HL-60 (cell line): ENCODE data around the gene SPRYD3.

Experiments used
- DNase-seq, 2 experiments: peaks; one replicate each; pipeline ENCODE4 v3.0.0-alpha.2; 2010 to 2020; ENCODE audit warnings: low read depth in 1 of 2, low spot score in 1 of 2
- H3K27ac ChIP-seq: fragments of 250-450 bp; sonication (Bioruptor Pico); replicated peaks from 2 replicates; pipeline ENCODE4 v1.5.1; 2020; ENCODE audit warnings: mild to moderate bottlenecking, moderate library complexity
- H3K27me3 ChIP-seq: fragments of 250-450 bp; sonication (Bioruptor Pico); 2 replicates; pipeline ENCODE4 v1.5.1; 2021; ENCODE audit warnings: mild to moderate bottlenecking, moderate library complexity; ENCODE audit not compliant: insufficient read depth, poor library complexity, severe bottlenecking
- H3K4me3 ChIP-seq: replicated peaks from 2 replicates; pipeline ENCODE4 v1.5.1; 2011; ENCODE audit warnings: mild to moderate bottlenecking, control low read depth, low read length; ENCODE audit not compliant: insufficient read depth
- CTCF ChIP-seq: IDR thresholded peaks from one replicate; pipeline ENCODE4 v1.5.1; 2011; ENCODE audit warnings: low read length, control low read depth, inconsistent platforms; ENCODE audit not compliant: insufficient read depth
- GABPA ChIP-seq: IDR thresholded peaks from 2 replicates; pipeline ENCODE4 v1.6.1; 2012; ENCODE audit warnings: low read depth
- POLR2AphosphoS5 ChIP-seq: IDR thresholded peaks from 2 replicates; pipeline ENCODE4 v1.6.1; 2012; ENCODE audit warnings: low read depth
- REST ChIP-seq: IDR thresholded peaks from 2 replicates; pipeline ENCODE4 v1.6.1; 2012; ENCODE audit warnings: low read depth; ENCODE audit not compliant: insufficient replicate concordance
- SPI1 ChIP-seq: IDR thresholded peaks from 2 replicates; pipeline ENCODE4 v1.6.1; 2012; ENCODE audit warnings: low read depth, mild to moderate bottlenecking, borderline replicate concordance

Gene SPRYD3

GRCh38 chr12:53086361-53086760 lies 7.2 kb upstream of the SPRYD3 start:
- no peak overlapping the region for H3K27ac ChIP-seq

GRCh38 chr12:53082637-53083175 lies 3.5 kb upstream of the SPRYD3 start:
- TF ChIP-seq REST, result no peak
- TF ChIP-seq CTCF, result no peak
- TF ChIP-seq SPI1, result no peak
- no peak for TF ChIP-seq GABPA
- H3K4me3 ChIP-seq, result no peak overlapping the region
- no peak overlapping the region for H3K27ac ChIP-seq
- DNase-seq, result no peak
- H3K27me3 ChIP-seq, result no peaks in the 10 kb centered on the region

More at GRCh38 chr12:53086361-53086760, 7.2 kb upstream of the SPRYD3 start:
- H3K27me3 ChIP-seq, result no peaks in the 10 kb centered on the region
- no peak for DNase-seq
- H3K4me3 ChIP-seq, result no peak overlapping the region
- TF ChIP-seq SPI1 (no peak), GABPA (no peak), REST (no peak), POLR2AphosphoS5 (no peak), CTCF (no peak)

- peak in 1 of 2 experiments; percentile 21 for DNase-seq
- peak overlapping the region; percentile 84 for H3K4me3 ChIP-seq
- TF ChIP-seq SPI1, result no peak
- no peak for TF ChIP-seq REST
- TF ChIP-seq GABPA, result no peak
- no peak for TF ChIP-seq POLR2AphosphoS5
- TF ChIP-seq CTCF, result no peak
- no peaks in the 10 kb centered on the region for H3K27me3 ChIP-seq
- H3K27ac ChIP-seq, result peak overlapping the region; percentile 70
Measured at GRCh38 chr12:53078425-53079225, 565 bp downstream of the SPRYD3 start.
